ENCODE results near the gene RNF150. TPM values are rescaled to one million over a fixed set of nuclear protein-coding genes. Genes with fewer than 3 reads are reported as not detected.

RNF150 gene
- polyA plus RNA-seq, 3 donors: 24.9 to 29.6 (median 27.7) TPM

DNA sequence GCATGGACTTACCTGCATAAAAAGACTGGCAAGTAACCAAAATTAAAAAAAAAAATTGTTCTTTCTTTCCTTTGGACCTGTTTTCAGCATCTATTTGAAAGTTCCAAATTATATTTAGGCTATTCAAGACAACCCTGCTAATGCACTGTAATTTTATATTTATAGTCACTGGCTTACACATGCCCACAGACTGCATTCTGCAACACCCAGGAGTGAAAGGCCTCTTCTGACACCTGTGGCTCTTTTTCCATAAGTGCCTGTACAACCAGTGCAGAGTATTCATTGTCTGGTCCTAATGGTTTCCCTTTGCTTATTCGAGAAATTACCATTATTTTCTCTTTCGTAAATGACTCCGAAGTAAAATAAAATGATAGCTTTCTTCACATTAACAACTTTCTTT is 143.3 kb downstream of the RNF150 start:
- DNase-seq (ENCODE audit: low read depth in 3 of 3, low spot score in 2 of 3): no peak

- DNase-seq (ENCODE audit: low read depth in 3 of 3, low spot score in 2 of 3): no peak
Measured at GRCh38 chr4:140986045-140986444, 147.2 kb downstream of the RNF150 start.

DNA sequence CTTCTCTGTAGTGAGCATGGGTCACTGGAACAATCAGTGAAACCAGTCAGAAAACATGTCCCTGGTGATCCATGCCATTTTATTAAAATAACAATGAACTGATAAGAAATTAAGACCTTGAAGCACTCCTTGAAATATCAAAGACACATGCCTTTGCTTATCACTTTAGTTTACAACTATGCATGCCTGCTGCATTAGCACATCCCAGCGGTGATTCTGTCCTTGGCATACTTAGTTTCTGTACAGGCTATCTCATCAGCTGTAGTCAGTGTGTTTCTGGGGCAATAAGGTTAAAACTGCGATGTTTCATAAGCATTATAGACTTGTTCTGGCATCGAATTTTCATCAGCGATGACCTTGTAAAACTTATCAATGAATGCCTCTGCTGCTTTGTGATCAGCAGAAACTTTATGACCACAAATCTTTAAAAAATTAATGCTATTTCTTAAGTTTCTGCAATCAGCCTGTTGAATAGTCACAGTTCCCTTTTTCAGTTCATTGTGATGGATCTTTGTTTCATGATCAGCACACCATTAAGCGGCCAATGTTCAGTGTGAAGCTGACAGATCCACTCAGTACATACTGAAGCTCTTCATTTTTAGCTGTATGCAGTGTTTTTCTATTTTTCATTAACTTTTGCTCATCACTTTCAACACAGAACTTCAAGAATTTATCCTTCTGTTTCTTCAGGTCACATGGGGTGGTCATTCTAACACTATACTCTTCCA is 150.5 kb downstream of the RNF150 start:
- DNase-seq (ENCODE audit: low read depth in 3 of 3, low spot score in 2 of 3): no peak

DNA sequence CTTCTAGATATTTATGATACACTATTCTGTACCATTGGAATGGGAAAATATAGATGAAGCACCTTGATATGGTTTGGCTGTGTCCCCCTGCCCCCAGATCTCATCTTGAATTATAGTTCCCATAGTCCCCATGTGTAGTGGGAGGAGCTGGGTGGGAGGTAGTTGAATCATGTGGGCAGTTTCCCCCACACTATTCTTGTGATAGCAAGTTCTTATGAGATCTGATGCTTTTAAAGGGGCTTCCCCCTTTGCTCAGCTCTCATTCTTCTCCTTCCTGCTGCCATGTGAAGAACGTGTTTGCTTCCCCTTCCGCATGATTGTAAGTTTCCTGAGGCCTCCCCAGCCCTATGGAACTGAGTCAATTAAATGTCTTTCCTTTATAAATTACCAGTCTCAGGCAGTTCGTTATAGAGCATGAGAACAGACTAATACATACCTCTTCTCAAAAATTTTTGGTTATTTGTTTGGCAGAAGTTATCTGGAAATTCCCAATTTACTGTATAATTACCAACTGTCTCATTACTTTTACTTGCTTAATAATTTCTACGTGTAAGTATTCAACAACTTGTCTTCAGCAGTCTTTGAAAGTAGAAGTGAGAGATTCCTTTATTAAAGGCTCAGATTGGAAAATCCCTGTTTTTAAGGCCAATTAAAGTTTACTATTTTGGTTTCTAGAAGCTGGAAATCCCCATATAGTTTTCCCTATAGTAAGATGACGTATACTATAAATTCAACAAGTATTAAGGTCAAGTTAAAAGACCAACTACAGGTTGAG is 152.7 kb downstream of the RNF150 start:
- DNase-seq (ENCODE audit: low read depth in 3 of 3, low spot score in 2 of 3): no peak

DNA sequence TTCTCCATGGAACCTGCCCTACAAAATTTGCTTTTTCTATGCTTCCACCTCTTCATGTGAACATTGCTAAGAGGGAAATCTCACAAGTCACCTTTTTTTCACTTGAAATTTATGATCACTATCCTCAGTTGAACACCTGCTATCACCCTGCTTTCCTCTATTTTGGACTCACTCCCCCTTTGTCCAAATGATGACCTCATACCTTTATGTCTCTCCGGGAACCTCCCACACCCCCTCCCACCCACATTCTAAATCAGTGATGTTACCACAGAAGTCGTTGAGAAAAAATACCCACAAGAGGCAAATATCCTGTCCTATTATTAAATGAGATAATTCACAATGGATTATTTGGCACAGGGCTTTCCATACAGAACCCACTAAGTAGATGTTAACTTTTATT is 156.5 kb downstream of the RNF150 start:
- DNase-seq (ENCODE audit: low read depth in 3 of 3, low spot score in 2 of 3): no peak

- no peak for DNase-seq (ENCODE audit: low read depth in 3 of 3, low spot score in 2 of 3)
Measured at GRCh38 chr4:140971077-140971792, 162.0 kb downstream of the RNF150 start.

DNA sequence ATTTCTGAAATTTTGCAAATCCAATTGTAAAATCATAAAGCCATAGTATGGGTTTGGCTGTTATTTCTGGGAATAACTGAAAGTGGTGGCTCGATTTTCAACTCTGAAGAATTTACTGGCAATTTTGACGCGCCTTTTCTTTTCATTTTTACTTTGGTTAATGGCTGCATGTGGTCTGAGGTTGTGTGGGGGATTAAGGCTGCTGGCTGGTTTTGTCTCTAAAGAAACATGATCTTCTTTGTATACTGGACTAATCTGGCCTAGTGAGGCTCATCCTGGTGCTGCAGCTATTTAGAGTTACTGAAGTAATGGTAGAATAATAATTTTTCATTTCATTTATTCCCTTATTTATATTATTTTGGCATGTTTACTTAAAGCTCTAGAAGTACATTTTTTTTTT is 164.0 kb downstream of the RNF150 start:
- DNase-seq (ENCODE audit: low read depth in 3 of 3, low spot score in 2 of 3): no peak

DNA sequence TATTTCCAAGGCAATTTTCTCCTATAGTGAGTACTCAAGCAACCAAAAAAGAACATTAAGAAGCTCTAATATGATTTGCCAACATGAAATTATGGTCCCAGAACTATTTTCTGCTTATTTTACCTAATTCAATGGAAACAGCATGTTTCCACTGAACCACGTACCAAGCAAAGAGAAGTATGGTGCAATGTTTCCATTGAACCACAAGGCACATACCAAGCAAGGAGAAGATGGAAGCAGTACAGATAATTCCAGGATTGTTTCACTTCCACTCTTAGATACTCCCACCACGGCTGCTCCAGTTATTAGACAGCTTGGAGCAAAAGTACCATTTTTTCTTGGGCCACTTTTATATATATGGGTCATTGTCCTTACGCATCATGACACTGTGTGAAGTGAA is 164.9 kb downstream of the RNF150 start:
- no peak for DNase-seq (ENCODE audit: low read depth in 3 of 3, low spot score in 2 of 3)

- DNase-seq (ENCODE audit: low read depth in 3 of 3, low spot score in 2 of 3): no peak
Measured at GRCh38 chr4:140963883-140964282, 169.4 kb downstream of the RNF150 start.

GRCh38 chr4:140955641-140956040 is 177.6 kb downstream of the RNF150 start:
- DNase-seq (ENCODE audit: low read depth in 3 of 3, low spot score in 2 of 3): no peak

DNA sequence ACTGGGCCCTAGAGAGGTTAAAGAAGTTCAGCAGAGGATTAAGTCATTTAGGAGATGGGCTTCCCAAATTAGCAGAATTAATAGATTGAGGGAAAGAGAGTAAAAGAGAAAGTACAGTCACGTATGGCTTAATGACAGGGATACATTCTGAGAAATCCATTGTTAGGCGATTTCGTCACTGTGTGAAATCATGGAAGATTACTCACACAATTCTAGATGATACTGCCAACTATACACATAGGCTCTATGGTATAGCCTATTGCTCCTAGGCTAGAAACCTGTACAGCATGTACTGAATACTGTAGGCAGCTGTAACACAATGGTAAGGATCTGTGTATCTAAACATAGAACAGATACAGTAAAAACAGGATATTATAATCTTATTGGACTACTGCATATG is 180.6 kb downstream of the RNF150 start:
- no peak for DNase-seq (ENCODE audit: low read depth in 3 of 3, low spot score in 2 of 3)

- DNase-seq (ENCODE audit: low read depth in 3 of 3, low spot score in 2 of 3): no peak
Measured at GRCh38 chr4:140947506-140947905, 185.8 kb downstream of the RNF150 start.

DNA sequence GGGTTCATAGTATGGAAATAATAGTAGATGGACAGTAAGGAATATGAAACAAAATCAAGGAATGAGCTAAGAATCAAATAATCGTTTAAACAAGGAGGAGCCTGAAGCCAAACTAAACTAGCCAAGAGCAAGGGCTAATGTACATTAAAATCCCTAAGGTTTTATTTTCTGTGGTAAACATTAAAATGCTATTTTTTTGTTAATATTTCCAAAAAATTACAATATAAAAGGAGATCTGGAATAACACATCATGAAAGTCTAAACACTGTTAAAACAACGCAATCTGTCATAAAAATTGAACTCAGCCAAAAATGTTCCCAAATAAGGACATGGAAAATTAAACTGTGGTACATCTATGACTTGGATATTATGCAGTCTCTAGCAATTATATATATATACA is 188.2 kb downstream of the RNF150 start:
- no peak for DNase-seq (ENCODE audit: low read depth in 3 of 3, low spot score in 2 of 3)

DNA sequence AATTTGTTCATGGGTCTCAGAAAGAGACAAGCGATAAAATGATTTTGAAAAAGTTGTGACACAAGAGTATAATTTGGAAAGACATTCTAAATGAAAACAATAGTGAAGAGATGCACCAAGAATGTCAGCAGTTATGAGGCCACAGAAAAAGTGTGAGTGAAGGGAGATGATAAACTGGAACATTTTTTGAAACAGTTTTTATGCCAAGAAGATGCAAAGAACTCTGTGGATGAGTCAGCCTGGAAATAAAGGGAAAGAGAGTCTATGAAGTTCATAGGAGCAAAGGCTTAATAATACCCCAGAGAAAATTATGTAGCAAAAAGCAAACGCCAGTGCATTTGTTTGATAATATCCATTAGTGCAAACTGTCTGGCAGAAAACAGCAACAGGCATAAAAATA is 188.7 kb downstream of the RNF150 start:
- no peak for DNase-seq (ENCODE audit: low read depth in 3 of 3, low spot score in 2 of 3)

DNA sequence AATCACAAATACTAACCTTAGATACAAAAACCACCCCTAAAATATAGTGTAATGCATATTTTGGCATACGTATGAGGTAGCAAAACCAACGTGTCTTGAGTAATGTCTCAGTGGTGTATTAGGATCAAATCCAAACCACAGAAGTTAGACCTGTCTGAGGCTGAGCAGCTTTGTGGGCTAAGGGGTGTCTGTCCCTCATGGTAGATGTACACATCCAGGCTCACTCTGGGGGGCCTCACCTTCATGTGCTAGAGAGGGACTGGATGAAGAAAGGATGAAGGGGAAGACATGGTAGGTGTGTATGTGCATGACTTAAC is 189.1 kb downstream of the RNF150 start:
- DNase-seq (ENCODE audit: low read depth in 3 of 3, low spot score in 2 of 3): no peak

DNA sequence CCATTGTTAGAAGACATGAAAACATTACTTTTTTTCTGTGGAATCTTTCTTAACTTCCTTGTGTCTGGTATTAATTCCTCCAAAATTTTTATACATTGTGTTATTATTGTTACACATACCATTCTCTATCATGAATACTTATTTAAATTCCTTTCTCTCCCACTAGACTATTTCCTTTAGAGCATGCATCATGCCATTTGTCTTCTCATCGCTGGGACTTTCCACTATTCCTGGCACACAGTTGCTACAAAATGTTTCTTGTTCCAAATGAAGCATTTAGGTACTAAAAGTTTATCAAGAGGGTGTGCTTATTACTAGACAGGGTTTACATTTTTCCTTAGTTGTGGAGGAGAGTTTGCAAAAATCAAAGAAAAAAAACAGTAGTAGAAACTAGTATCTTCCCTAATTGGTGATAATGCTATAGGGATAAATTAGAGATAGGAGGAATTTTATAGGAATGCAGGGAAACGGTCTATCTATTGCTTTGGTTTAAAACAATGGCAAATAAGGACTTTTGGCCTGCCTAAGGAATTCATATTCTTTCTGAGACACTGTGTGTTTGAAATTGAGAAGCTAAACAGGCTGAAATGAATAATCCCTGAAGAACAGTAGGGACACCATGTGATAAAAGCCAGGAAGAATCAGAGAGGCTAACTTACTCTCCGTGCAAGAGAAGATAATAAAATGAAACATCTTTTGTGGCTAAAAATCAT is 189.6 kb downstream of the RNF150 start:
- DNase-seq (ENCODE audit: low read depth in 3 of 3, low spot score in 2 of 3): no peak

GRCh38 chr4:140940589-140940988 is 192.7 kb downstream of the RNF150 start:
- DNase-seq (ENCODE audit: low read depth in 3 of 3, low spot score in 2 of 3): no peak

DNA sequence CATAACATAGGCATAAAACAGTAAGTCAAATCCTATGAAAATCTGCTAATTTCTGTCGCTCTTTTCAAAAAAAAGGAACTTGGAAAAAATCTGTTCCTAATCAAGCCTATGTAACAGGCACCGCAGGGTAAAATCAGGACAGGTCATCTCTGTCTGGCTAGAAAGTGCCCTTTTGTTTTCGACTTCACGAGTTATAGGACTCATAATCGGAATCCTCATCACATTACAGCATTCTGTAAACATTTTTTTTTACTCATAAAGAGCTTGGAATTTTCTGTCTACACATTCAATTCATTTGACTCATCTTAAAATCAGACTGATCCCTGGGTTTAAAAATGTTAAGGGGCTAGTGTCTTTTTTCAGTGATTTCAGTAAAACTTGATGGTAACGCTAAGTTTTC is 195.4 kb downstream of the RNF150 start:
- DNase-seq (ENCODE audit: low read depth in 3 of 3, low spot score in 2 of 3): no peak

GRCh38 chr4:140935254-140935653 is 198.0 kb downstream of the RNF150 start:
- DNase-seq (ENCODE audit: low read depth in 3 of 3, low spot score in 2 of 3): peak; percentile 63 to 74 (median 69)

DNA sequence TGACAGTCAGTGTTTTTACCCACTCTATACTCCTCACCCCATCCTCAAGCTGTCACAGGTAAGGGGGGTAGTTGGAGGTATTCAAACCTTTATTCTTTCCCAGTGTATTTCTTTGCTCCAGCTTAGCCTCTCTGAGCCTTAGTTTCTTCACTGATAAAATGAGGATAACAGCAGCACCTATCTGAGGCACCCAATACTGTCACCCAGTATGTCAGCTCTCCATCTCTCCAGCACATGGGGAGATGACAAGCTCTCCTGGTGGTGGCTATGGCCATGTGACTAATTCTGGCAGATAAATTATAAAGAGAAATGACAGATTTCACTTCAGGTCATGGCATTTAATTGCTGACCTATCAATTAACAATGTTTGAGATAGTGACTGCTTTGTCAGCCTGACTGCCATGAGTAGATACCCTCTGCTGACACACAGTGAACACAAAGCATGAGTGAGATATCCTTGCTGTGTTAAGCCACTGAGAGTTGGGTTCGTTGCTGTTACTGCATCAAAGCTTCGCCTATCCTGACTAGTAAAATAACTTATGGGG is 200.7 kb downstream of the RNF150 start:
- no peak for DNase-seq (ENCODE audit: low read depth in 3 of 3, low spot score in 2 of 3)

GRCh38 chr4:140931911-140932310 is 201.4 kb downstream of the RNF150 start:
- no peak for DNase-seq (ENCODE audit: low read depth in 3 of 3, low spot score in 2 of 3)

Measured in right renal cortex interstitium (tissue), 3 donors.